VCaP (cell line): ENCODE data around the gene DGCR2.
"Not testable (repeated sequence)": the region's sequence is repeated elsewhere in the genome, so short reads cannot be mapped to it uniquely, and the experiment has no call there.

Experiments
- H3K27ac ChIP-seq: fragments of 450-650 bp; 2 replicates; pipeline ENCODE4 v1.5.1; 2017
- TF ChIP-seq, protein P1 (sequence below): fragments of 450-650 bp; conservative IDR thresholded peaks from 2 replicates; pipeline ENCODE4 v1.5.1; 2017; ENCODE audit warnings: mild to moderate bottlenecking, moderate library complexity

The DGCR2 gene

GRCh38 chr22:19058713-19059451, 63.3 kb downstream of the DGCR2 start:
- TF ChIP-seq, protein P1, sequence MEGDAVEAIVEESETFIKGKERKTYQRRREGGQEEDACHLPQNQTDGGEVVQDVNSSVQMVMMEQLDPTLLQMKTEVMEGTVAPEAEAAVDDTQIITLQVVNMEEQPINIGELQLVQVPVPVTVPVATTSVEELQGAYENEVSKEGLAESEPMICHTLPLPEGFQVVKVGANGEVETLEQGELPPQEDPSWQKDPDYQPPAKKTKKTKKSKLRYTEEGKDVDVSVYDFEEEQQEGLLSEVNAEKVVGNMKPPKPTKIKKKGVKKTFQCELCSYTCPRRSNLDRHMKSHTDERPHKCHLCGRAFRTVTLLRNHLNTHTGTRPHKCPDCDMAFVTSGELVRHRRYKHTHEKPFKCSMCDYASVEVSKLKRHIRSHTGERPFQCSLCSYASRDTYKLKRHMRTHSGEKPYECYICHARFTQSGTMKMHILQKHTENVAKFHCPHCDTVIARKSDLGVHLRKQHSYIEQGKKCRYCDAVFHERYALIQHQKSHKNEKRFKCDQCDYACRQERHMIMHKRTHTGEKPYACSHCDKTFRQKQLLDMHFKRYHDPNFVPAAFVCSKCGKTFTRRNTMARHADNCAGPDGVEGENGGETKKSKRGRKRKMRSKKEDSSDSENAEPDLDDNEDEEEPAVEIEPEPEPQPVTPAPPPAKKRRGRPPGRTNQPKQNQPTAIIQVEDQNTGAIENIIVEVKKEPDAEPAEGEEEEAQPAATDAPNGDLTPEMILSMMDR = peak; percentile 57
- peak overlapping the region; percentile 49 for H3K27ac ChIP-seq

DNA sequence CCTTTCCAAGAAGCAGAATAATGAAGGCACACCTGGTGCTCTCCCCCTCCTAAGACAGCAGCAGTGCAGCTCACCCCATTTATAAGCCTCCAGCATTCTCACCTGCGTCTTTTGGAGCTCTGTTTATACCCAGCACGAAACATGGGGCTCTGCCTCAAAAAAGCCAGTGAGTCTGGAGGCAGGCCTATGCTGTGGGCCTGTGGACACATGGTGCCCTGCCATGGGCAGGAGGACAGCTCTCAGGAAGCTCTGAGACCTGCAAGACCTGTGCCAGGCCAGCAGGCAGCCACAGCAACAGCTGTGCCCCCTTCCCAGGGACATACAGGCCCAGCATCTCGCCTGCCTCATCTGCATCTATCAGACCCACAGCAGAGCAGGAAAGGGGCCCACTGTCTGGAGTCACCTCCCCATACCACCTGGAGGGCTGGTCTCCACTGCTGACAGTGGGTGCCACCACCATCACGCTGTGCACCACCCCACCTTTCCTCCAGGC, 64.2 kb downstream of the DGCR2 start:
- peak overlapping the region; percentile 49 for H3K27ac ChIP-seq
- TF ChIP-seq, protein P1 = no peak

GRCh38 chr22:19057539-19057938, 64.7 kb downstream of the DGCR2 start:
- peak overlapping the region; percentile 49; the same call in 1 of the 2 replicates for H3K27ac ChIP-seq
- TF ChIP-seq, protein P1 = no peak

- TF ChIP-seq, protein P1 = no peak
- no peak overlapping the region for H3K27ac ChIP-seq
Measured at GRCh38 chr22:19056951-19057401, 65.2 kb downstream of the DGCR2 start.

GRCh38 chr22:19055801-19056200, 66.4 kb downstream of the DGCR2 start:
- TF ChIP-seq, protein P1 = no peak
- H3K27ac ChIP-seq = no peak overlapping the region

DNA sequence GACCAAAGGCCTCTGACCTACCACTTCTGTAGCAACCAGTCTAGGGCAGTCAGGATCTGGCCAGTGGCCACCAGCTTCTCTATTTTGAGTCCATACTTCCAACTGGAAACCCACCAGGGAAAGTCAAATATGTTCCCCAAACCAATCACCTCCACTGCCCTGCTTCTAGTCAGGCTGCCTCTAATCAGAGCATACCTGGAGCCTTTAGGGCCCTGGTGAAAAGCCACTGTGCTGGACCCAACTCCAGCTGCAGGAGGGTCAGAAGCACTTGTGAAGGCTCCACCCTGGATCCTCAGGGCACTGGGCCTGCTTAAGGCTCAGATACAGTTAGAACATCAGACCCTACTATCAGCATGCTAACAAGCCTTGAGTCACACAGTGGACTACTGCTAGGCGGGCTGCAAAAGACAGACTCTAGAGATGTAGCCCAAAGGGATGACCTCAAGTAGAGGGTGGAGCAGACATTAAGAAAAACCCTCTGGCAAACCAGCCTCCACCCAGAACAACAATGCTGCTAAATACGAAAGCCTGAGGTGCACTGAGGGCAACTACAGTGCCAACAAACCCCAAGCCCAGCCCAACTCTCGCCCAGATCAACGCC, 69.2 kb downstream of the DGCR2 start:
- TF ChIP-seq, protein P1 = no peak
- no peak overlapping the region for H3K27ac ChIP-seq

DNA sequence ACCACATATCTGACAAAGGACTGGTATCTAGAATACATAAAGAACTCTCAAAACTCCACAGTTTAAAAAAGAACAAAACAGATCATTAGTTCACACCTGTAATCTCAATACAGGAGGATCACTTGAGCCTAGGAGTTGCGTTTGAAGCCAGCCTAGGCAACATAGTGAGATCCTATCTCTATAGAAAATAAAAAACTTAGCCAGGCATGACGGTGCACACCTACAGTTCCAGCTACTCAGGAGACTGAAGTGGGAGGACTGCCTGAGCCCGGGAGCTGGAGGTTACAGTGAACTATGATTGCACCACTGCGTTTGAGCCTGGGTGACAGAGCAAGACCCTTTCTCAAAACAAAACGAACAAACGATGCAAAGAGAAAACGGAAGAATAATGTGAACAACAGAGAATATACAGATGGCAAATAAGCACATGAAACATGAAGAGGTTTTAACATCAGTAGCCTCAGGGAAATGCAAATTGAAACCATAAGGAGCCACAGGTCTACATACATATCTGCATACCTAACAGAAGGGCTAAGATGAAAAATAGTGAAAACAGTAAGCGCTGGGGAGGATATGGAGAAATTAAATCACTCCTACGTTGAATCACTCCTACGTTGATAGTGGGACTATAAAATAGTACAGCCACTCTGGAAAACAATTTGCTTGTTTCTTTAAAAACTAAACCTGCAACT, 70.7 kb downstream of the DGCR2 start:
- TF ChIP-seq, protein P1 = no peak
- H3K27ac ChIP-seq = no peak overlapping the region

DNA sequence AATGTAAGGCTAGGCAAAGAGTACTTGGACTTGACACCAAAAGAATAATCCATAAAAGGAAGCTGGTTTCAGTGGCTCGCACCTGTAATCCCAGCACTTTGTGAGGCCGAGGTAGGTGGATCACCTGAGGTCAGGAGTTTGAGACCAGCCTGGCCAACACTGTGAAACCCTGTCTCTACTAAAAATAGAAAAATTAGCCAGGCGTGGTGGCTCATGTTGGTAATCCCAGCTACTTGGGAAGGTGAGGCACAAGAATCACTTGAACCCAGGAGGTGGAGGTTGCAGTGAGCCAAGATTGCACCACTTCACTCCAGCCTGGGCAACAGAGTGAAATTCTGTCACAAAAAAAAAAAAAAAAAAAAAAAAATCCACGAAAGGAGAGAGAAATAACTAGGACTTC, 71.4 kb downstream of the DGCR2 start:
- not testable (repeated sequence) for H3K27ac ChIP-seq
